ENCODE measurements around the gene DNAJA2. TPM values are rescaled to one million over a fixed set of nuclear protein-coding genes. Genes with fewer than 3 reads are reported as not detected.

DNAJA2 gene
- total RNA-seq, 4 donors from 2014 or later = 25.3 to 79.4 (median 40.1) TPM

DNA sequence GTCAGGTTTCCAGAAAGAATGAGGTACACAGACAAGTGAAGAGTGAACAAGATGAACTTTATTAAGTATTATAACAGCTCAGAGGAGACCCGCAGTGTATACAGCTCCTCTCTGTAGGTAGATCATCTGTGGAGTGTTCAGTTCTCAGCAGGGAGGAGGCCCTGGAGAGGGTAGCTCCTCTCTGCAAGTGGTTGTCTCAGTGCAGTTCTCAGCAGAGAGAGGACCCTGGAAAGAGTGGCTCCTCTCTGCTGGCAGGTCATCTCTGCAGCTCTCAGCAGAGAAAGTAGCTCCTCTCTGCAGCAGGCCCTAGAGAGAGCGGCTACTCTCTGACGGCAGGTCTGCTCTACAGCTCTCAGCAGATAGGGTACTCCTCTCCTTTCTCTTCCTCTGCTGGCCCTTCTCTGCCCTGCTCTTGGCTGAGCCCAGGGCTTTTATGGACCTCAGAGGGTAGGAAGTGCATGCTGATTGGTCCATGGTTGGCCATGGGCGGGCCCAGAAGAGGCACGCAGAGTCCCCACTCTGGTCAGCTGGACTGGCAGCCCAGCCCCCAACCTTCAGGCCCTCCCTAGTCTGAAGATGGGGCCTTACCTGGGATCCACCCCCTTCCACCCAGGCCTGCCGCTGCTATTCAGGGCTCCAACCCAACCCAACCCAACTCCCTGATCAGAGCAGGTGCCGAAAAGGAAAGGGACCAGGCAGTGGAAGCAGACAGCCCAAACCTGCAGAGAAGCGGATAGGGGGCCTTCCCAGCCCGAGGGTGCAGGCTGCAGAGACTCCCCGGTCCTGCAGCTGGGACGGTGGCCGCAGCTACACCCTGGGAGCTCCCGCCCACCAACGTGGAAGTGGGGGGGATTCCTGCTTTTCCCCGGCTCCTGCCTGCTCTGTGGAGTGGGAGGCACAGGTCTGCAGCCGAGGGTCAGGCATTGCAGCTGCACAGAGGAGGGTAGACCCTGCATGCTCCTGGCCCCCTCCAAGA is 18.5 kb upstream of the DNAJA2 start:
- intact Hi-C loops (cut with DNase I; ENCODE audit: low total_unique reads) = no loop called here
- Histone ChIP-seq H3K4me1 (no peaks in the 10 kb centered on the region), H3K27ac (no peak overlapping the region), H3K9me3 (no peaks in the 10 kb centered on the region), H3K36me3 (no peaks in the 10 kb centered on the region), H3K4me3 (no peak overlapping the region), H3K27me3 (no peaks in the 10 kb centered on the region)
- TF ChIP-seq CTCF (IDR thresholded peaks at IDR 0.05) (no peak), POLR2A (IDR thresholded peaks at IDR 0.05) (no peak)
- no peak for DNase-seq

DNA sequence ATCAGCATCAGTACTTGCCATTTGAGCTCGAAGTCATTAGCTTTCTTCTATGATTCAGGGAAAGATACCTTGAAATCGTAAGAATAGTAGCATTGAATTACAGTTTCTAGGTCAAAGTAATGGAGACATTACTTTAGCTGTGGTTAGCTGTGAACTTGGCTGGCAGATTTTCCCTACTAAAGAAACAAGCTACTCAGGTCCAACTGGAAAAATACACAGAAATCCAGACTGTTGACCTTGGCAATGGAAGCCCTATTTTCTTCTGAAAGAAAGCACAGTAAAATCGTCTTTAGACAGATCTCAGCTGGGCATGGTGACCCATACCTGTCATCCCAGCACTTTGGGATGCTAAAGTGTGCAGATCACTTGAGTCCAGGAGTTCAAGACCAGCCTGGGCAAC is 13.4 kb upstream of the DNAJA2 start:
- TF ChIP-seq CTCF (IDR thresholded peaks at IDR 0.05) (no peak), POLR2A (IDR thresholded peaks at IDR 0.05) (no peak)
- H3K27ac ChIP-seq = no peak overlapping the region
- H3K4me1 ChIP-seq = no peaks in the 10 kb centered on the region
- H3K27me3 ChIP-seq = no peaks in the 10 kb centered on the region
- DNase-seq = no peak
- intact Hi-C loops (cut with DNase I; ENCODE audit: low total_unique reads) = no loop called here
- H3K4me3 ChIP-seq = no peak overlapping the region
- no peaks in the 10 kb centered on the region for H3K9me3 ChIP-seq
- no peaks in the 10 kb centered on the region for H3K36me3 ChIP-seq

DNA sequence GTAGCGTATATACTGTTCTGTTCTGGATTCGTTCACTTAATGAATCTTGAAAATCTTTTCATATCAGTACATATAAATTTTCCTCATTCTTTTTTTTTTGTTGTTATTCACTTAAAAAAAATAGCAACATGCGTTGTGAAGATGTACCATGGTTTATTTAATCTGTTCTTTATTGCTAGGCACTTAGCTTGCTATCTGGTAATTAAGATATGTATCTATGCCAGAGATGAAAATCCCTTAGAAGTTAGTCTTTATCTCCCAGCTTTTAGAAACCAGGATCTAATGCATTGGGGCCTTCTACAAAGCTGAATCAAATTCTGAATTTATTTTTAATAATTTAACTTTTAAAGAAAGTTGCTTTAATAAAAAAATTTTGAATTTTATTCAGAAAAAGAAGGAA is 13.0 kb upstream of the DNAJA2 start:
- TF ChIP-seq CTCF (IDR thresholded peaks at IDR 0.05) (no peak), POLR2A (IDR thresholded peaks at IDR 0.05) (no peak)
- Histone ChIP-seq H3K27ac (no peak overlapping the region), H3K4me3 (no peak overlapping the region), H3K9me3 (no peaks in the 10 kb centered on the region), H3K36me3 (no peaks in the 10 kb centered on the region), H3K27me3 (no peaks in the 10 kb centered on the region), H3K4me1 (no peaks in the 10 kb centered on the region)
- intact Hi-C loops (cut with DNase I; ENCODE audit: low total_unique reads) = no loop called here
- no peak for DNase-seq

DNA sequence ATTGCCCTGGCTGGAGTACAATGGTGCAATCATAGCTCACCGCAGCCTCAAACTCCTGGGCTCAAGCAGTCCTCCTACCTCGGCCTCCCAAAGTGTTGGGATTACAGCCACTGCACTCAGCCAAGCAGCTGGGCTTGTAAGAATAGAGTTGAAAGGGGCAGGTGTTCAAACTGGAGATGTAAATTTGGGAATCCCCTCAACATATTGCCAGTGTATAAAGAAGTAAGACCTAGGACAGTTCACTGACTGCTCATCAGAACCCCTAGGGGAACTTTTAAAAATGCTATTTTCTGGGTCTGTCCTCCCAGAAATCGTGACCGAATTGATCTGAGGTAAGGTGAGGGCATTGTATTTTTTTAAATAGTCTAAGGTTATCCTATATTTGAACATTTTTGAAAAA is 8.9 kb upstream of the DNAJA2 start:
- DNase-seq = no peak
- no peaks in the 10 kb centered on the region for H3K27me3 ChIP-seq
- no peaks in the 10 kb centered on the region for H3K4me1 ChIP-seq
- H3K27ac ChIP-seq = no peak overlapping the region
- H3K9me3 ChIP-seq = no peaks in the 10 kb centered on the region
- H3K36me3 ChIP-seq = no peaks in the 10 kb centered on the region
- intact Hi-C loops (cut with DNase I; ENCODE audit: low total_unique reads) = no loop called here
- TF ChIP-seq POLR2A (IDR thresholded peaks at IDR 0.05) = no peak
- no peak for TF ChIP-seq CTCF (IDR thresholded peaks at IDR 0.05)
- H3K4me3 ChIP-seq = no peak overlapping the region

- Histone ChIP-seq H3K4me1 (no peaks in the 10 kb centered on the region), H3K27me3 (no peaks in the 10 kb centered on the region), H3K9me3 (no peaks in the 10 kb centered on the region), H3K4me3 (no peak overlapping the region), H3K27ac (no peak overlapping the region), H3K36me3 (no peaks in the 10 kb centered on the region)
- intact Hi-C loops (cut with DNase I; ENCODE audit: low total_unique reads) = no loop called here
- DNase-seq = no peak
- TF ChIP-seq POLR2A (IDR thresholded peaks at IDR 0.05) = no peak
- TF ChIP-seq CTCF (IDR thresholded peaks at IDR 0.05) = no peak
Measured at GRCh38 chr16:46980926-46981325, 7.5 kb upstream of the DNAJA2 start.

All from uterus (tissue), 4 donors.